Caki2 (cell line): ENCODE data around the gene CCR2. TPM values are rescaled to one million over a fixed set of nuclear protein-coding genes. Genes with fewer than 3 reads are reported as not detected.

Experiments used
- total RNA-seq: library from RNA; depleted of rRNA; stranded (reverse); fragments of >200 nt; shearing (Covaris generic); gene quantifications from 2 replicates; pipeline ENCODE4 v1.2.3, GENCODE V29; 2014; ENCODE audit warnings: low replicate concordance; rRNA removed

CCR2 gene
- total RNA-seq, 1 experiment from 2014 or later = not detected

Other genes starting within 250 kb of the CCR2 start
- gene CCR1, start 145.8 kb upstream of the CCR2 start, total RNA-seq = not detected in 2 replicates
- not detected in 2 replicates for gene CCR3, start 111.7 kb upstream of the CCR2 start, total RNA-seq
- gene CCR5, start 16.8 kb downstream of the CCR2 start, total RNA-seq = not detected in 2 replicates
- not detected in 2 replicates for gene CCRL2, start 53.1 kb downstream of the CCR2 start, total RNA-seq
- gene LTF, start 110.8 kb downstream of the CCR2 start, total RNA-seq = not detected in 2 replicates
- not detected in 2 replicates for gene RTP3, start 143.9 kb downstream of the CCR2 start, total RNA-seq
- gene LRRC2, start 212.2 kb downstream of the CCR2 start, total RNA-seq = not detected in 2 replicates